MM.1S (cell line): ENCODE measurements around the gene CCDC92B.

Source experiments
- DNase-seq: peaks from one replicate; pipeline ENCODE4 v3.0.0-alpha.2; 2015
- H2AFZ ChIP-seq: fragments of 300-600 bp; sonication (generic); 2 replicates; pipeline ENCODE4 v1.6.0; 2016; ENCODE audit warnings: antibody characterized with exemption, low read length
- H3F3A ChIP-seq: fragments of 300-600 bp; sonication (generic); 2 replicates; pipeline ENCODE4 v1.6.1; 2016; ENCODE audit warnings: mild to moderate bottlenecking, antibody characterized with exemption, low read length, moderate library complexity, mixed read lengths; ENCODE audit not compliant: insufficient read depth
- H3K27ac ChIP-seq: fragments of 300-600 bp; sonication (generic); 2 replicates; pipeline ENCODE4 v1.5.1; 2016; ENCODE audit warnings: mild to moderate bottlenecking, low read length
- H3K27me3 ChIP-seq: fragments of 300-600 bp; sonication (generic); replicated peaks from 2 replicates; pipeline ENCODE4 v1.6.0; 2016; ENCODE audit warnings: low read length; ENCODE audit not compliant: insufficient read depth
- H3K36me3 ChIP-seq: fragments of 300-600 bp; sonication (generic); replicated peaks from 2 replicates; pipeline ENCODE4 v1.6.1; 2016; ENCODE audit warnings: mild to moderate bottlenecking, low read length, mixed read lengths; ENCODE audit not compliant: insufficient read depth
- H3K4me1 ChIP-seq: fragments of 300-600 bp; sonication (generic); 2 replicates; pipeline ENCODE4 v1.6.1; 2016; ENCODE audit warnings: low read length, mixed read lengths
- H3K4me2 ChIP-seq: fragments of 300-600 bp; sonication (generic); 2 replicates; pipeline ENCODE4 v1.6.0; 2016; ENCODE audit warnings: low read depth, low read length
- H3K4me3 ChIP-seq: fragments of 300-600 bp; sonication (generic); 2 replicates; pipeline ENCODE4 v1.5.1; 2016; ENCODE audit warnings: low read length, mixed read lengths
- H3K79me2 ChIP-seq: fragments of 300-600 bp; sonication (generic); 2 replicates; pipeline ENCODE4 v1.6.1; 2016; ENCODE audit warnings: mixed run types, low read length, mixed read lengths
- H3K9ac ChIP-seq: fragments of 300-600 bp; sonication (generic); 2 replicates; pipeline ENCODE4 v1.6.1; 2016; ENCODE audit warnings: low read length, mixed read lengths
- H3K9me2 ChIP-seq: fragments of 300-600 bp; sonication (generic); replicated peaks from 2 replicates; pipeline ENCODE4 v1.6.1; 2016; ENCODE audit warnings: mild to moderate bottlenecking, low read length, mixed read lengths; ENCODE audit not compliant: insufficient read depth
- H3K9me3 ChIP-seq: fragments of 300-600 bp; sonication (generic); replicated peaks from 2 replicates; pipeline ENCODE4 v1.6.1; 2016; ENCODE audit warnings: mild to moderate bottlenecking, low read length, mixed read lengths; ENCODE audit not compliant: insufficient read depth
- H4K20me1 ChIP-seq: fragments of 300-600 bp; sonication (generic); 2 replicates; pipeline ENCODE4 v1.6.1; 2016; ENCODE audit warnings: mild to moderate bottlenecking, low read length, moderate library complexity, mixed read lengths; ENCODE audit not compliant: insufficient read depth
- CTCF ChIP-seq: fragments of 300-600 bp; sonication (generic); IDR thresholded peaks from 2 replicates; pipeline ENCODE4 v1.5.1; 2016; ENCODE audit warnings: antibody characterized with exemption, low read length, mixed read lengths
- EZH2 ChIP-seq: fragments of 300-600 bp; sonication (generic); optimal IDR thresholded peaks from 2 replicates; pipeline ENCODE3; 2017; ENCODE audit warnings: low read depth, mild to moderate bottlenecking, antibody characterized with exemption, low read length, mixed read lengths
- EZH2phosphoT487 ChIP-seq: fragments of 300-600 bp; sonication (generic); IDR thresholded peaks from 2 replicates; pipeline ENCODE4 v1.6.1; 2018; ENCODE audit warnings: antibody characterized with exemption, low read length

Gene CCDC92B

GRCh38 chr17:2758870-2759269, 9.4 kb upstream of the CCDC92B start:
- DNase-seq = no peak
- H3K9ac ChIP-seq = no peak overlapping the region
- no peaks in the 10 kb centered on the region for H3F3A ChIP-seq
- H3K4me3 ChIP-seq = no peak overlapping the region
- peaks cover 78% of the 10 kb centered on the region for H3K27me3 ChIP-seq
- no peak overlapping the region for H2AFZ ChIP-seq
- H3K9me3 ChIP-seq = no peaks in the 10 kb centered on the region
- no peaks in the 10 kb centered on the region for H3K9me2 ChIP-seq
- TF ChIP-seq CTCF (no peak), EZH2 (no peak), EZH2phosphoT487 (no peak)
- H3K36me3 ChIP-seq = no peaks in the 10 kb centered on the region
- no peak overlapping the region for H3K4me2 ChIP-seq
- H3K4me1 ChIP-seq = no peaks in the 10 kb centered on the region
- H3K27ac ChIP-seq = no peak overlapping the region
- H4K20me1 ChIP-seq = no peaks in the 10 kb centered on the region
- H3K79me2 ChIP-seq = no peaks in the 10 kb centered on the region

GRCh38 chr17:2755891-2756724, 6.7 kb upstream of the CCDC92B start:
- H3K9me2 ChIP-seq = no peaks in the 10 kb centered on the region
- no peaks in the 10 kb centered on the region for H4K20me1 ChIP-seq
- TF ChIP-seq EZH2phosphoT487 (no peak), EZH2 (no peak), CTCF (no peak)
- H2AFZ ChIP-seq = no peak overlapping the region
- H3K4me2 ChIP-seq = no peak overlapping the region
- DNase-seq = no peak
- no peaks in the 10 kb centered on the region for H3K36me3 ChIP-seq
- H3K79me2 ChIP-seq = no peaks in the 10 kb centered on the region
- H3K4me1 ChIP-seq = no peaks in the 10 kb centered on the region
- H3F3A ChIP-seq = no peaks in the 10 kb centered on the region
- no peak overlapping the region for H3K9ac ChIP-seq
- no peak overlapping the region for H3K4me3 ChIP-seq
- no peaks in the 10 kb centered on the region for H3K9me3 ChIP-seq
- H3K27ac ChIP-seq = no peak overlapping the region
- peaks cover 68% of the 10 kb centered on the region for H3K27me3 ChIP-seq

- no peaks in the 10 kb centered on the region for H3K4me1 ChIP-seq
- no peaks in the 10 kb centered on the region for H3K9me3 ChIP-seq
- TF ChIP-seq EZH2 (no peak), EZH2phosphoT487 (no peak), CTCF (no peak)
- H2AFZ ChIP-seq = no peak overlapping the region
- no peak overlapping the region for H3K9ac ChIP-seq
- no peaks in the 10 kb centered on the region for H3F3A ChIP-seq
- peaks cover 64% of the 10 kb centered on the region for H3K27me3 ChIP-seq
- H3K4me3 ChIP-seq = no peak overlapping the region
- no peak overlapping the region for H3K4me2 ChIP-seq
- no peaks in the 10 kb centered on the region for H3K79me2 ChIP-seq
- no peaks in the 10 kb centered on the region for H3K9me2 ChIP-seq
- H3K27ac ChIP-seq = no peak overlapping the region
- H4K20me1 ChIP-seq = no peaks in the 10 kb centered on the region
- no peak for DNase-seq
- no peaks in the 10 kb centered on the region for H3K36me3 ChIP-seq
Measured at GRCh38 chr17:2751491-2751890, 2.0 kb upstream of the CCDC92B start.
